CD14-positive monocyte (primary cell): ENCODE measurements around the gene IL6ST. TPM values are rescaled to one million over a fixed set of nuclear protein-coding genes. Genes with fewer than 3 reads are reported as not detected.

Experiments
- DNase-seq, 3 donors: peaks; one replicate each; pipeline ENCODE4 v3.0.0-alpha.2; 2011 to 2022
- H2AFZ ChIP-seq: 2 replicates; pipeline ENCODE4 v1.6.0; 2012; ENCODE audit warnings: mild to moderate bottlenecking, low read depth, low read length, inconsistent platforms; ENCODE audit not compliant: insufficient read depth, poor library complexity, severe bottlenecking
- H3K27ac ChIP-seq, 2 donors: 1 replicate in 1 of 2; 2 replicates in 1 of 2; pipeline ENCODE4 v1.5.1; 2012 to 2013; ENCODE audit warnings: low read length in 2 of 2, control low read depth in 1 of 2, inconsistent platforms in 1 of 2, low read depth in 1 of 2, mild to moderate bottlenecking in 1 of 2
- H3K27me3 ChIP-seq, 2 donors: one replicate each; pipeline versions ENCODE4 v1.6.0 to v1.6.1; 2011 to 2013; ENCODE audit warnings: low read length in 2 of 2; ENCODE audit not compliant: control insufficient read depth in 2 of 2, insufficient read depth in 2 of 2
- H3K36me3 ChIP-seq, 2 donors: replicated peaks in 1 of 2; 1 replicate in 1 of 2; 2 replicates in 1 of 2; pipeline versions ENCODE4 v1.5.1 to v1.6.1; 2012 to 2013; ENCODE audit warnings: low read length in 2 of 2, control low read depth in 1 of 2, inconsistent platforms in 1 of 2, mild to moderate bottlenecking in 1 of 2; ENCODE audit not compliant: insufficient read depth in 2 of 2, control insufficient read depth in 1 of 2
- H3K4me1 ChIP-seq, 2 donors: 1 replicate in 1 of 2; 2 replicates in 1 of 2; pipeline versions ENCODE4 v1.5.1 to v1.6.1; 2012 to 2013; ENCODE audit warnings: low read length in 2 of 2, control low read depth in 1 of 2, inconsistent platforms in 1 of 2, mild to moderate bottlenecking in 1 of 2, moderate library complexity in 1 of 2; ENCODE audit not compliant: insufficient read depth in 2 of 2, control insufficient read depth in 1 of 2
- H3K4me2 ChIP-seq: replicated peaks from 2 replicates; pipeline ENCODE3; 2012; ENCODE audit warnings: low read length, moderate library complexity, mild to moderate bottlenecking; ENCODE audit not compliant: poor library complexity, severe bottlenecking; ENCODE audit errors: extremely low read depth
- H3K4me3 ChIP-seq, 3 experiments: fragments of 200-600 bp in 1 of 3; sonication (generic) in 1 of 3; replicated peaks in 1 of 3; 1 replicate in 2 of 3; 2 replicates in 1 of 3; pipeline ENCODE4 v1.5.1; 2011 to 2013; ENCODE audit warnings: low read length in 3 of 3, mild to moderate bottlenecking in 3 of 3, control low read depth in 2 of 3, low read depth in 2 of 3, inconsistent platforms in 1 of 3, moderate library complexity in 1 of 3
- H3K79me2 ChIP-seq: 2 replicates; pipeline ENCODE4 v1.6.0; 2012; ENCODE audit warnings: mild to moderate bottlenecking, control low read depth, inconsistent platforms, low read length, moderate library complexity; ENCODE audit not compliant: insufficient read depth
- H3K9ac ChIP-seq: 2 replicates; pipeline ENCODE4 v1.6.0; 2017; ENCODE audit warnings: low read length, mild to moderate bottlenecking; ENCODE audit not compliant: insufficient read depth, poor library complexity, severe bottlenecking
- H3K9me3 ChIP-seq, 2 donors: replicated peaks in 1 of 2; 1 replicate in 1 of 2; 2 replicates in 1 of 2; pipeline versions ENCODE4 v1.5.1 to v1.6.1; 2012 to 2013; ENCODE audit warnings: low read length in 2 of 2, control low read depth in 1 of 2; ENCODE audit not compliant: control insufficient read depth in 1 of 2, insufficient read depth in 1 of 2
- H4K20me1 ChIP-seq: 2 replicates; pipeline ENCODE4 v1.6.0; 2012; ENCODE audit warnings: mild to moderate bottlenecking, low read length, control low read depth, moderate library complexity; ENCODE audit not compliant: insufficient read depth
- H3K27ac Mint-ChIP-seq, 7 donors: one replicate each; pipeline ENCODE4 v1.8.0; 2020; ENCODE audit warnings: mild to moderate bottlenecking in 7 of 7, mixed read lengths in 7 of 7, moderate library complexity in 6 of 7, inconsistent platforms in 2 of 7
- H3K27me3 Mint-ChIP-seq, 3 donors: one replicate each; pipeline ENCODE4 v1.8.0; 2021 to 2022; ENCODE audit warnings: low read depth in 3 of 3, mild to moderate bottlenecking in 3 of 3, mixed read lengths in 3 of 3, moderate library complexity in 3 of 3, inconsistent platforms in 1 of 3
- H3K36me3 Mint-ChIP-seq, 2 donors: one replicate each; pipeline ENCODE4 v1.8.0; 2020; ENCODE audit warnings: mixed read lengths in 2 of 2, inconsistent platforms in 1 of 2, mild to moderate bottlenecking in 1 of 2
- H3K4me1 Mint-ChIP-seq: one replicate; pipeline ENCODE4 v1.8.0; 2020; ENCODE audit warnings: mild to moderate bottlenecking, mixed read lengths
- H3K4me3 Mint-ChIP-seq, 2 donors: one replicate each; pipeline ENCODE4 v1.8.0; 2020; ENCODE audit warnings: mild to moderate bottlenecking in 2 of 2, mixed read lengths in 2 of 2, moderate library complexity in 1 of 2
- H3K9me3 Mint-ChIP-seq, 7 donors: one replicate each; pipeline ENCODE4 v1.8.0; 2020 to 2022; ENCODE audit warnings: mixed read lengths in 7 of 7, mild to moderate bottlenecking in 6 of 7, moderate library complexity in 6 of 7, inconsistent platforms in 2 of 7
- CTCF ChIP-seq: fragments of 200-600 bp; IDR thresholded peaks from one replicate; pipeline ENCODE4 v1.8.0; 2022; ENCODE audit warnings: antibody characterized with exemption, mild to moderate bottlenecking
- WGBS: methylation state at CpG from one replicate; pipeline ENCODE4 v1.1.5; 2013; ENCODE audit warnings: missing lambda C conversion rate; ENCODE audit not compliant: insufficient coverage; 5-methylcytosine and 5-hydroxymethylcytosine counted together
- intact Hi-C, 2 donors: fragments of 100-400 bp; cut with micrococcal nuclease; formaldehyde crosslinking; loops; one replicate each; pipeline versions ENCODE4 v1.15.0 to v1.15.1; 2023
- polyA plus RNA-seq, 3 donors: library from polyadenylated mRNA; depleted of rRNA in 1 of 3; unstranded in 2 of 3; stranded (reverse) in 1 of 3; fragments of 300-500 nt in 2 of 3; fragments of >200 nt in 1 of 3; fragmentation: Illumina TruSeq in 2 of 3; gene quantifications; 1 replicate in 2 of 3; 2 replicates in 1 of 3; pipeline ENCODE4 v1.2.3, GENCODE V29; 2012 to 2021

Gene IL6ST
- polyA plus RNA-seq, 3 donors = 22.1 to 28.7 (median 25.7) TPM

DNA sequence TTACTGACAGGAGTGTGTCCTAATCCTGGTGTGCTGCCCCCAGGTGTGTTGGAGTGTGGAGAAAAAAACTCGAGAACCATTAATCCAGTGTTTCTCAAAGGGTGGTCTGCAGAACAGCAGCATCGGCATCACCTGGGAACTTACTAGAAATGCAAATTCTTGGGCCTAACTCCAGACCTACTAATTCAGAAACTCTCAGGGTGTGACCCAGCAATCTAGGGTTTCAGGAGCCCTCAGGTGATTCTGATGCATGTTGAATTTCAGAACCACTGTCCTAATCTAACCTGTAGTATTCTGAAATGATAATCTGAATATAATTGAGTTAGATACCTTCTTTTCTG is 30.0 kb upstream of the IL6ST start:
- no peaks in the 10 kb centered on the region for H4K20me1 ChIP-seq
- no peaks in the 10 kb centered on the region for H3K27me3 ChIP-seq
- peaks cover 21% of the 10 kb centered on the region for H3K4me1 Mint-ChIP-seq
- H2AFZ ChIP-seq = no peak overlapping the region
- 100% methylated on average over 1 of the region's 2 CpGs for WGBS
- H3K4me1 ChIP-seq = peaks cover 18 to 30% of the 10 kb centered on the region in 2 donors
- no peaks in the 10 kb centered on the region for H3K36me3 ChIP-seq
- no peak for DNase-seq
- peaks cover 0 to 1% of the 10 kb centered on the region in 2 donors for H3K36me3 Mint-ChIP-seq
- peaks cover 0 to 3% (median 0%) of the 10 kb centered on the region in 7 donors for H3K9me3 Mint-ChIP-seq
- no peaks in the 10 kb centered on the region for H3K9me3 ChIP-seq
- H3K4me3 ChIP-seq = no peak overlapping the region
- H3K79me2 ChIP-seq = no peaks in the 10 kb centered on the region
- peaks cover 0 to 1% (median 0%) of the 10 kb centered on the region in 3 donors for H3K27me3 Mint-ChIP-seq
- H3K4me3 Mint-ChIP-seq = no peak overlapping the region
- no peak overlapping the region for H3K27ac Mint-ChIP-seq
- intact Hi-C loops = no loop called here
- no peak overlapping the region for H3K9ac ChIP-seq
- no peak overlapping the region for H3K4me2 ChIP-seq
- no peak overlapping the region for H3K27ac ChIP-seq
- TF ChIP-seq CTCF = no peak

- Histone ChIP-seq H3K4me1 (peaks cover 23 to 40% of the 10 kb centered on the region in 2 donors), H3K4me2 (no peak overlapping the region), H3K79me2 (no peaks in the 10 kb centered on the region), H2AFZ (no peak overlapping the region), H3K27me3 (no peaks in the 10 kb centered on the region), H3K9ac (no peak overlapping the region), H3K36me3 (no peaks in the 10 kb centered on the region), H3K4me3 (no peak overlapping the region), H3K9me3 (no peaks in the 10 kb centered on the region), H3K27ac (no peak overlapping the region), H4K20me1 (no peaks in the 10 kb centered on the region)
- Mint-ChIP-seq H3K27ac (no peak overlapping the region), H3K9me3 (peaks cover 0 to 3% (median 0%) of the 10 kb centered on the region in 7 donors), H3K36me3 (peaks cover 0 to 1% of the 10 kb centered on the region in 2 donors), H3K4me3 (no peak overlapping the region), H3K27me3 (peaks cover 0 to 1% (median 0%) of the 10 kb centered on the region in 3 donors), H3K4me1 (peaks cover 28% of the 10 kb centered on the region)
- intact Hi-C loops = no loop called here
- TF ChIP-seq CTCF = no peak
- WGBS = no CpG with 5 or more reads among the region's 7 CpGs
- no peak for DNase-seq
Observed at GRCh38 chr5:56023296-56023695, 28.5 kb upstream of the IL6ST start.
